Spleen (tissue), 11 donors: ENCODE data around the gene ATP2B1. TPM values are rescaled to one million over a fixed set of nuclear protein-coding genes. Genes with fewer than 3 reads are reported as not detected.

Experiments used
- DNase-seq: peaks from one replicate; pipeline ENCODE4 v3.0.0-alpha.2; 2020
- H3K27ac ChIP-seq, 8 donors: fragments of 200-600 bp; sonication (generic) in 7 of 8; 1 replicate in 4 of 8; 2 replicates in 4 of 8; pipeline versions ENCODE4 v1.5.0 to v1.8.0; 2016 to 2021; ENCODE audit warnings: inconsistent platforms in 4 of 8, mild to moderate bottlenecking in 4 of 8, moderate library complexity in 1 of 8
- H3K27me3 ChIP-seq, 7 donors: fragments of 200-600 bp; sonication (generic) in 6 of 7; replicated peaks in 1 of 7; 1 replicate in 4 of 7; 2 replicates in 3 of 7; pipeline versions ENCODE4 v1.5.0 to v1.8.0; 2016 to 2021; ENCODE audit warnings: inconsistent platforms in 3 of 7, mild to moderate bottlenecking in 1 of 7
- H3K36me3 ChIP-seq, 6 donors: fragments of 200-600 bp; sonication (generic) in 5 of 6; 1 replicate in 4 of 6; 2 replicates in 2 of 6; pipeline versions ENCODE4 v1.5.0 to v1.8.0; 2016 to 2021; ENCODE audit warnings: inconsistent platforms in 2 of 6
- H3K4me1 ChIP-seq, 6 donors: fragments of 200-600 bp; sonication (generic) in 5 of 6; 1 replicate in 3 of 6; 2 replicates in 3 of 6; pipeline versions ENCODE4 v1.5.0 to v1.8.0; 2016 to 2021; ENCODE audit warnings: inconsistent platforms in 3 of 6
- H3K4me3 ChIP-seq, 8 donors: fragments of 200-600 bp; sonication (generic) in 7 of 8; 1 replicate in 4 of 8; 2 replicates in 4 of 8; pipeline versions ENCODE4 v1.5.0 to v1.8.0; 2016 to 2021; ENCODE audit warnings: inconsistent platforms in 4 of 8, mild to moderate bottlenecking in 4 of 8, moderate library complexity in 2 of 8
- H3K9me3 ChIP-seq, 8 donors: fragments of 200-600 bp; sonication (generic) in 7 of 8; 1 replicate in 4 of 8; 2 replicates in 4 of 8; pipeline versions ENCODE4 v1.5.0 to v1.8.0; 2016 to 2021; ENCODE audit warnings: inconsistent platforms in 4 of 8
- CTCF ChIP-seq, 11 experiments: fragments of 200-600 bp in 7 of 11; fragments of 450-650 bp in 4 of 11; sonication (generic) in 4 of 11; IDR thresholded peaks in 8 of 11; conservative IDR thresholded peaks in 3 of 11; 1 replicate in 7 of 11; 2 replicates in 4 of 11; pipeline versions ENCODE4 v1.4.0 to v1.8.0; 2016 to 2021; ENCODE audit warnings: antibody characterized with exemption in 11 of 11, inconsistent platforms in 4 of 11, mild to moderate bottlenecking in 1 of 11
- POLR2A ChIP-seq, 3 donors: fragments of 450-650 bp; IDR thresholded peaks; one replicate each; pipeline ENCODE4 v1.5.1; 2017; ENCODE audit warnings: antibody characterized with exemption in 3 of 3, mild to moderate bottlenecking in 1 of 3
- POLR2AphosphoS5 ChIP-seq, 3 donors: sonication (generic); formaldehyde crosslinking; IDR thresholded peaks; one replicate each; pipeline ENCODE4 v1.5.1; 2017; ENCODE audit warnings: antibody characterized with exemption in 3 of 3
- WGBS, 5 donors: extraction: QIAGEN DNeasy Blood & Tissue Kit in 3 of 5; methylation state at CpG; one replicate each; pipeline versions ENCODE4 v1.1.5 to v1.1.7; 2013 to 2018; 5-methylcytosine and 5-hydroxymethylcytosine counted together
- intact Hi-C: fragments of 100-400 bp; cut with DNase I; formaldehyde crosslinking; loops from one replicate; pipeline ENCODE4 v1.15.0; 2023; ENCODE audit warnings: low total_unique reads
- polyA plus RNA-seq, 3 donors: library from polyadenylated mRNA; stranded (reverse); fragments of 200-250 nt; gene quantifications; one replicate each; pipeline ENCODE4 v1.2.1, GENCODE V29; 2013
- total RNA-seq, 7 donors: library from RNA; depleted of rRNA in 3 of 7; stranded (reverse); fragments of >200 nt in 3 of 7; fragmentation: NEBNext Ultra II Directional in 4 of 7; extraction: Animal tissue kit (Norgen Biotek cat#: 25700) in 4 of 7; gene quantifications; one replicate each; pipeline versions ENCODE4 v1.1.0 to v1.2.1, GENCODE V29; 2016 to 2021
- donor health status: healthy with polysubstance abuse.
- donor health status: DM: no; HTN: no; CAD: no; lungs with moderate emphysema.
- donor health status: DM: no; HTN: no; CAD: no.
- donor health status: Bipolar disorder and iron deficiency.
- donor health status: healthy.
- donor health status: DM: no; HTN: no; CAD: no.
- donor health status: DM: yes; HTN: yes; CAD: no.

Gene ATP2B1
- total and polyA plus RNA-seq, 10 donors = 13.2 to 130 (median 75.6) TPM

- WGBS, 5 donors = 90 to 94% (median 94%) methylated on average over 2 of the region's 2 CpGs
- TF ChIP-seq POLR2AphosphoS5 (IDR thresholded peaks at IDR 0.05) (no peak), CTCF (IDR thresholded peaks at IDR 0.05 in 8 of 11, conservative IDR thresholded peaks at IDR 0.05 in 3 of 11) (no peak), POLR2A (IDR thresholded peaks at IDR 0.05) (no peak)
- DNase-seq = no peak
- Histone ChIP-seq H3K36me3 (no peaks in the 10 kb centered on the region), H3K9me3 (no peaks in the 10 kb centered on the region), H3K4me3 (no peak overlapping the region), H3K4me1 (peaks cover 7 to 89% (median 40%) of the 10 kb centered on the region in 6 donors), H3K27ac (no peak overlapping the region), H3K27me3 (no peaks in the 10 kb centered on the region)
- intact Hi-C loops = no loop called here
Measured at GRCh38 chr12:89672589-89672979, 36.1 kb downstream of the ATP2B1 start.

DNA sequence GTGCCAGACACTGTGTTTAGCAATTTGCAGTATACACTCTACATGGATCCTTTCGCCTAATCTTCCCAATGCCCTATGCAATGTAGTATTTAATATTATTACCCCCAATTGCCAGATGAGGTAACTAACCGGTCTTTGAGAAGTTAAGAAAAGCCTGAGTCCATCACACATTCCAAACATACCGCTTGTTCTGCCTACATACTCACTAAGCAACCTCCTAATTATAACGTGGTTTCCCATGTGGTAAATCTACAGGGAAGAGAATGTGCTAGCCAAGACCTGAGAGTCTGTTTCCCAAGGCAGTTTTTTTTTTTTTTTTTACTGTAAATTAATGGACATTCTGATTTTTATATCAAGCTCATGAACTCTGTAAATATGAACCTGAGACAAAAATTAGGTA, 37.2 kb downstream of the ATP2B1 start:
- intact Hi-C loops = no loop called here
- 78 to 85% (median 85%) methylated on average over 4 of the region's 4 CpGs for WGBS, 5 donors

DNA sequence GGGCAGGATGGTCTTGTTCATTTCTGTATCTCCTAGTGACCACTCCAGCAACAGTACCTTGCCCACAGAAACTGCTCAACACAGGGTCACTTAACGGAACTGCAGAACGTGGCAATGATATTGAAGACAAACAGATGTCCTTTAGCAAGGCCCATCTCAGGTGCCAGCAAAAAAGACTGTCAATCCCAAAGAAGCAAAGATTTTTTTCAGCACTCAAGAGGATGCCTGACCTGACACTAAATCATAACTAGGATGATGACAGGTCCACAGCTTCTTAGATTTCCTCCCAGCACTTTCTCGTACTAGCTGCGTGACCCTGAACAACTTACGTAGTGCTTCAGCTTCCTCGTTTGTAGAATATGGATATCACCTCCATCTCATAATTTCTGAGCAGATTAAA, 39.4 kb downstream of the ATP2B1 start:
- no peaks in the 10 kb centered on the region for H3K27me3 ChIP-seq
- WGBS, 5 donors = 82 to 90% (median 84%) methylated on average over 6 of the region's 6 CpGs
- no peaks in the 10 kb centered on the region for H3K9me3 ChIP-seq
- intact Hi-C loops = no loop called here
- no peak overlapping the region for H3K27ac ChIP-seq
- TF ChIP-seq CTCF (IDR thresholded peaks at IDR 0.05 in 8 of 11, conservative IDR thresholded peaks at IDR 0.05 in 3 of 11) = no peak
- peak in 1 of 3 donors; percentile 12 for TF ChIP-seq POLR2AphosphoS5 (IDR thresholded peaks at IDR 0.05)
- TF ChIP-seq POLR2A (IDR thresholded peaks at IDR 0.05) = no peak
- DNase-seq = no peak
- peaks cover 18 to 87% (median 48%) of the 10 kb centered on the region in 6 donors for H3K4me1 ChIP-seq
- no peaks in the 10 kb centered on the region for H3K36me3 ChIP-seq
- no peak overlapping the region for H3K4me3 ChIP-seq

More for the DNA sequence above, 37.2 kb downstream of the ATP2B1 start:
- H3K36me3 ChIP-seq = no peaks in the 10 kb centered on the region
- H3K27ac ChIP-seq = no peak overlapping the region
- no peaks in the 10 kb centered on the region for H3K27me3 ChIP-seq
- H3K4me1 ChIP-seq = peaks cover 11 to 87% (median 41%) of the 10 kb centered on the region in 6 donors
- H3K9me3 ChIP-seq = no peaks in the 10 kb centered on the region
- no peak overlapping the region for H3K4me3 ChIP-seq
- no peak for TF ChIP-seq POLR2A (IDR thresholded peaks at IDR 0.05)
- no peak for TF ChIP-seq CTCF (IDR thresholded peaks at IDR 0.05 in 8 of 11, conservative IDR thresholded peaks at IDR 0.05 in 3 of 11)
- TF ChIP-seq POLR2AphosphoS5 (IDR thresholded peaks at IDR 0.05) = no peak
- DNase-seq = no peak

GRCh38 chr12:89665556-89665955, 43.1 kb downstream of the ATP2B1 start:
- TF ChIP-seq POLR2AphosphoS5 (IDR thresholded peaks at IDR 0.05) = no peak
- TF ChIP-seq CTCF (IDR thresholded peaks at IDR 0.05 in 8 of 11, conservative IDR thresholded peaks at IDR 0.05 in 3 of 11) = no peak
- TF ChIP-seq POLR2A (IDR thresholded peaks at IDR 0.05) = no peak
- Histone ChIP-seq H3K4me3 (no peak overlapping the region), H3K9me3 (no peaks in the 10 kb centered on the region), H3K27ac (peak overlapping the region in 1 of 8 donors; percentile 6), H3K27me3 (no peaks in the 10 kb centered on the region), H3K4me1 (peaks cover 17 to 86% (median 59%) of the 10 kb centered on the region in 6 donors), H3K36me3 (no peaks in the 10 kb centered on the region)
- WGBS, 5 donors = 21 to 53% (median 33%) methylated on average over 1 of the region's 1 CpG
- no peak for DNase-seq
- intact Hi-C loops = no loop called here
